ENCODE results near the gene CCL22.
"Not testable (repeated sequence)": the region's sequence is repeated elsewhere in the genome, so short reads cannot be mapped to it uniquely, and the experiment has no call there.

The CCL22 gene

GRCh38 chr16:57358527-57359095, at the start of gene CCL22:
CCL22 (plus strand) TSS chr16:57358783; CDS start chr16:57358817, 34 bp downstream.
- DNase-seq, result no peak

- no peak for DNase-seq
Observed at GRCh38 chr16:57310801-57311200, 47.8 kb upstream of the CCL22 start.

GRCh38 chr16:57313509-57313908, 45.1 kb upstream of the CCL22 start:
- no peak for DNase-seq

- no peak for DNase-seq
Observed at GRCh38 chr16:57314161-57314785, 44.3 kb upstream of the CCL22 start.

GRCh38 chr16:57315416-57315815, 43.2 kb upstream of the CCL22 start:
- DNase-seq, result no peak

- no peak for DNase-seq
Observed at GRCh38 chr16:57316390-57317017, 42.1 kb upstream of the CCL22 start.

GRCh38 chr16:57318240-57318970, 40.2 kb upstream of the CCL22 start:
- DNase-seq, result no peak

- no peak for DNase-seq
Observed at GRCh38 chr16:57319646-57320045, 38.9 kb upstream of the CCL22 start.

GRCh38 chr16:57324749-57325148, 33.8 kb upstream of the CCL22 start:
- no peak for DNase-seq

GRCh38 chr16:57325458-57325857, 33.1 kb upstream of the CCL22 start:
- no peak for DNase-seq

- DNase-seq, result no peak
Observed at GRCh38 chr16:57329718-57330327, 28.8 kb upstream of the CCL22 start.

- DNase-seq, result no peak
Observed at GRCh38 chr16:57331355-57331754, 27.2 kb upstream of the CCL22 start.

GRCh38 chr16:57333402-57333801, 25.2 kb upstream of the CCL22 start:
- no peak for DNase-seq

- no peak for DNase-seq
Observed at GRCh38 chr16:57335366-57335765, 23.2 kb upstream of the CCL22 start.

GRCh38 chr16:57341062-57341440, 17.5 kb upstream of the CCL22 start:
- no peak for DNase-seq

GRCh38 chr16:57341441-57342303, 16.9 kb upstream of the CCL22 start:
- no peak for DNase-seq

- DNase-seq, result not testable (repeated sequence)
Observed at GRCh38 chr16:57342606-57343005, 16.0 kb upstream of the CCL22 start.

GRCh38 chr16:57343221-57343620, 15.4 kb upstream of the CCL22 start:
- no peak for DNase-seq

- not testable (repeated sequence) for DNase-seq
Observed at GRCh38 chr16:57344094-57344493, 14.5 kb upstream of the CCL22 start.

- no peak for DNase-seq
Observed at GRCh38 chr16:57345021-57345420, 13.6 kb upstream of the CCL22 start.

GRCh38 chr16:57345666-57346204, 12.8 kb upstream of the CCL22 start:
- DNase-seq, result no peak

GRCh38 chr16:57347858-57348257, 10.7 kb upstream of the CCL22 start:
- DNase-seq, result no peak

Data from CD4-positive, alpha-beta T cell treated with Interleukin-10 for 1 hour (primary cell).